ENCODE measurements around the gene PAK1. TPM values are rescaled to one million over a fixed set of nuclear protein-coding genes. Genes with fewer than 3 reads are reported as not detected.

Gene PAK1
- total and polyA plus RNA-seq, 2 of the 8 experiments (the other 6 are each of a cell fraction or from before 2014, with no cell fraction given): 87.7 to 151 TPM

DNA sequence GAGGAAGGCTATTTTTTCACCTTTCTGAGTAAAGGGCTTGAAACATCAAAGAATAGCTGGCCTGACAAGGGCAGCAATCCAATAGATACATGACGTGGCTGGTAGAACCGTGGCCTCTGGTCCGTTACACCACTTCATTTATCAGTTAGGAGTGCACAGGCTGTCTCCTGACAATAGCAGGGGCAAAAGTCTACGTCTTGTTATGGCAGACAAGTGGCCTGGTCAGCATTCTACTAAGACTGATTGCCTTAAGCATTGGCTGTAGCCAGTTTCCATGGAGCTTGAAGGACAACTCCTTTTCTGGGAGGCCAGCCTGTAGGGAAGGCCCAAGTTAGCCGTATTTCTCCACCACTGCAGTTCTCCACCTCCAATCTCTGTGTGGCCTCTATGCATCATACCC is 163.2 kb downstream of the PAK1 start:
- H2AK5ac ChIP-seq (ENCODE audit: low read depth, low read length): no peak overlapping the region
- no peak overlapping the region for H3K27ac ChIP-seq (ENCODE audit: low read depth, low read length)
- no peak overlapping the region for H2BK5ac ChIP-seq (ENCODE audit: low read depth, low read length)
- no peaks in the 10 kb centered on the region for H3K23me2 ChIP-seq (ENCODE audit: low read depth, low read length)
- H2BK15ac ChIP-seq (ENCODE audit: low read length): no peak overlapping the region
- TF ChIP-seq SRF (IDR thresholded peaks at IDR 0.05; ENCODE audit: low read depth, low read length): no peak
- no peak for TF ChIP-seq POU5F1 (IDR thresholded peaks at IDR 0.05; ENCODE audit: low read depth, low read length)
- no peak for TF ChIP-seq RBBP5 (IDR thresholded peaks at IDR 0.05; ENCODE audit: borderline replicate concordance, low read depth, low read length)
- TF ChIP-seq BACH1 (IDR thresholded peaks at IDR 0.05; ENCODE audit: low read length): no peak
- H3K18ac ChIP-seq (ENCODE audit: extremely low read depth, low read length): no peak overlapping the region
- POLR2A ChIA-PET (ENCODE audit: partially characterized antibody): no interaction called here
- H3K4me2 ChIP-seq (ENCODE audit: insufficient read depth in 1 of 2, low read depth in 2 of 2, low read length in 2 of 2): no peak overlapping the region
- H3K4me3 ChIP-seq (ENCODE audit: extremely low read depth in 1 of 4, insufficient read depth in 2 of 4, low read depth in 3 of 4, low read length in 4 of 4): no peak overlapping the region
- H4K91ac ChIP-seq (replicated peaks; ENCODE audit: insufficient read length, low read length): no peak overlapping the region
- H3K23ac ChIP-seq (ENCODE audit: insufficient read length): no peak overlapping the region
- no peaks in the 10 kb centered on the region for H3K9me3 ChIP-seq (ENCODE audit: insufficient read depth in 2 of 2, low read depth in 1 of 2, low read length in 1 of 2)
- no peaks in the 10 kb centered on the region for H3K79me2 ChIP-seq (ENCODE audit: control insufficient read depth in 1 of 2, insufficient read depth in 2 of 2, low read length in 2 of 2)
- H3K9ac ChIP-seq (replicated peaks in 1 of 4; ENCODE audit: extremely low read depth in 1 of 4, low read depth in 3 of 4, low read length in 3 of 4): no peak overlapping the region
- no peak overlapping the region for H2BK20ac ChIP-seq (ENCODE audit: low read length)
- H3K36me3 ChIP-seq (ENCODE audit: control insufficient read depth in 2 of 4, insufficient read depth in 4 of 4, low read length in 3 of 4): no peaks in the 10 kb centered on the region
- no peak overlapping the region for H3K14ac ChIP-seq (ENCODE audit: insufficient read length)
- FAIRE-seq (no peak), DNase-seq (ENCODE audit: low read depth in 1 of 2, low spot score in 2 of 2) (no peak)
- H4K8ac ChIP-seq (ENCODE audit: extremely low read depth, insufficient read depth, low read length): no peak overlapping the region
- no peaks in the 10 kb centered on the region for H4K20me1 ChIP-seq (replicated peaks in 1 of 2; ENCODE audit: control insufficient read depth in 1 of 2, insufficient read depth in 2 of 2, low read length in 2 of 2)
- whole genome bisulfite sequencing, 2 experiments (ENCODE audit: extremely low coverage in 1 of 2, insufficient coverage in 1 of 2, insufficient read length in 1 of 2, insufficient replicate concordance in 2 of 2, low coverage in 1 of 2, low lambda C conversion rate in 2 of 2, missing lambda C conversion rate in 1 of 2): 87% methylated on average over 5 of the region's 5 CpGs; no CpG with 5 or more reads in 1 of the 2 experiments
- CTCF ChIA-PET (ENCODE audit: partially characterized antibody): interaction anchor here (1.1 kb wide), 1 partner anchor 23 kb away, joined by 3 read pairs; no protein-coding TSS in a partner anchor
- no peak overlapping the region for H2BK120ac ChIP-seq (replicated peaks; ENCODE audit: low read depth, low read length)
- no peak overlapping the region; the same call in 1 of the 2 replicates for H2AFZ ChIP-seq (ENCODE audit: low read length)
- H3K27me3 ChIP-seq (replicated peaks in 1 of 4; ENCODE audit: control insufficient read depth in 3 of 4, extremely low read depth in 1 of 4, insufficient read depth in 3 of 4, low read length in 3 of 4): no peaks in the 10 kb centered on the region
- H3K4ac ChIP-seq (replicated peaks; ENCODE audit: insufficient read length, low read depth, low read length): no peak overlapping the region
- no peak overlapping the region for H2BK12ac ChIP-seq (ENCODE audit: low read depth, low read length)
- H3K79me1 ChIP-seq (ENCODE audit: low read depth, low read length): no peaks in the 10 kb centered on the region
- no peak overlapping the region for H3K56ac ChIP-seq (replicated peaks; ENCODE audit: insufficient read length, low read depth, low read length)
- H4K5ac ChIP-seq (ENCODE audit: insufficient read length, low read depth, low read length): no peak overlapping the region
- peaks cover 0 to 3% (median 0%) of the 10 kb centered on the region in 4 experiments; a peak in 1 of 7 replicates for H3K4me1 ChIP-seq (replicated peaks in 1 of 4; ENCODE audit: control insufficient read depth in 3 of 4, insufficient read depth in 4 of 4, low read length in 3 of 4)
